GM12878 (cell line): ENCODE measurements around the gene LINGO1. TPM values are rescaled to one million over a fixed set of nuclear protein-coding genes. Genes with fewer than 3 reads are reported as not detected.

Experiments used
- ATAC-seq: fragments of 200-7000 bp; cut with Tn5 transposase; 3 replicates; pipeline ENCODE4 v1.9.1; 2020; ENCODE audit warnings: mild to moderate bottlenecking, moderate library complexity
- BruUV-seq: library from RNA; stranded (reverse); fragments of 400-500 nt; replicated peaks from 2 replicates; lab custom pipeline; 2021; lab: Mats Ljungman, UMichigan
- CTCF ChIA-PET: fragments of 300-600 bp; sonication (Branson Sonifier 250); formaldehyde crosslinking; extraction: SDS; loops from one replicate; lab custom pipeline; 2021; ENCODE audit warnings: inconsistent platforms; lab: Yijun Ruan, JAX
- POLR2A ChIA-PET: fragments of 350-600 bp; formaldehyde crosslinking; extraction: SDS; loops from one replicate; lab custom pipeline; 2021; ENCODE audit warnings: inconsistent platforms; lab: Charles Lee
- RAD21 ChIA-PET: fragments of 300-600 bp; sonication (Branson Sonifier 250); formaldehyde crosslinking; loops from one replicate; lab custom pipeline; 2023; ENCODE audit warnings: antibody characterized with exemption; ENCODE audit not compliant: unreplicated experiment; lab: Charles Lee
- SMC1A ChIA-PET: fragments of 300-600 bp; sonication (Branson Sonifier 250); formaldehyde crosslinking; loops from one replicate; lab custom pipeline; 2023; ENCODE audit not compliant: unreplicated experiment, uncharacterized antibody; lab: Charles Lee
- DNase-seq: peaks from one replicate; pipeline ENCODE4 v3.0.0-alpha.2; 2011; ENCODE audit warnings: low read depth, low spot score
- FAIRE-seq: peaks from 3 replicates; lab custom pipeline; 2011; peaks lifted over from hg19 to GRCh38; lab: Jason Lieb, UNC
- H2AFZ ChIP-seq: 2 replicates; pipeline ENCODE4 v1.6.0; 2011; ENCODE audit warnings: low read depth, low read length, control low read depth; ENCODE audit not compliant: control insufficient read depth
- H3K27ac ChIP-seq: 2 replicates; pipeline ENCODE4 v1.5.1; 2011; ENCODE audit warnings: control low read depth; ENCODE audit not compliant: control insufficient read depth, insufficient read depth
- H3K27me3 ChIP-seq, 2 experiments: replicated peaks in 1 of 2; 2 replicates each; pipeline versions ENCODE4 v1.6.0 to v1.6.1; 2011; ENCODE audit warnings: low read length in 1 of 2; ENCODE audit not compliant: control insufficient read depth in 2 of 2, insufficient read depth in 2 of 2
- H3K36me3 ChIP-seq, 2 experiments: 2 replicates each; pipeline ENCODE4 v1.5.1; 2011; ENCODE audit warnings: low read length in 1 of 2; ENCODE audit not compliant: control insufficient read depth in 2 of 2, insufficient read depth in 2 of 2
- H3K4me1 ChIP-seq: 2 replicates; pipeline ENCODE4 v1.6.1; 2011; ENCODE audit warnings: mild to moderate bottlenecking, low read length, moderate library complexity, mixed read lengths; ENCODE audit not compliant: control insufficient read depth, insufficient read depth
- H3K4me2 ChIP-seq: 2 replicates; pipeline ENCODE4 v1.6.0; 2011; ENCODE audit warnings: control low read depth; ENCODE audit not compliant: control insufficient read depth, insufficient read depth
- H3K4me3 ChIP-seq: fragments of 200-600 bp; sonication (generic); 2 replicates; pipeline ENCODE4 v1.5.1; 2016
- H3K79me2 ChIP-seq: 2 replicates; pipeline ENCODE4 v1.6.0; 2011; ENCODE audit warnings: low read length; ENCODE audit not compliant: control insufficient read depth, insufficient read depth
- H3K9ac ChIP-seq: 2 replicates; pipeline ENCODE4 v1.8.0; 2011; ENCODE audit warnings: low read length, control low read depth, mixed read lengths; ENCODE audit not compliant: control insufficient read depth, insufficient read depth
- H3K9me3 ChIP-seq: replicated peaks from 3 replicates; pipeline ENCODE4 v1.5.1; 2011; ENCODE audit warnings: mild to moderate bottlenecking, low read length; ENCODE audit not compliant: control insufficient read depth, insufficient read depth
- H4K20me1 ChIP-seq: 2 replicates; pipeline ENCODE4 v1.6.0; 2011; ENCODE audit not compliant: control insufficient read depth, insufficient read depth
- ASH2L ChIP-seq: fragments of 300-600, 200-600 bp; sonication (generic); IDR thresholded peaks from 2 replicates; pipeline ENCODE4 v1.6.1; 2017; ENCODE audit warnings: low read depth, mild to moderate bottlenecking, borderline replicate concordance
- BRCA1 ChIP-seq: IDR thresholded peaks from 2 replicates; pipeline ENCODE4 v1.6.1; 2011; ENCODE audit warnings: low read depth, low read length, improper control_type of control experiment
- NR2C1 ChIP-seq: fragments of 450-650 bp; IDR thresholded peaks from 2 replicates; pipeline ENCODE4 v1.6.1; 2017; ENCODE audit warnings: antibody characterized with exemption, mild to moderate bottlenecking, moderate library complexity
- PBX3 ChIP-seq: IDR thresholded peaks from 2 replicates; pipeline ENCODE4 v1.6.1; 2011; ENCODE audit warnings: mild to moderate bottlenecking, low read depth, low read length, moderate library complexity; ENCODE audit not compliant: insufficient replicate concordance
- USF1 ChIP-seq: IDR thresholded peaks from 2 replicates; pipeline ENCODE4 v1.6.1; 2011; ENCODE audit warnings: borderline replicate concordance, low read depth, mild to moderate bottlenecking, moderate library complexity, mixed read lengths, low read length; ENCODE audit not compliant: insufficient read depth; ENCODE audit errors: extremely low read length
- USF2 ChIP-seq: IDR thresholded peaks from 2 replicates; pipeline ENCODE4 v1.6.1; 2011; ENCODE audit warnings: low read depth, low read length, improper control_type of control experiment, borderline replicate concordance
- ZBTB4 ChIP-seq: fragments of 450-650 bp; formaldehyde crosslinking; IDR thresholded peaks from 2 replicates; pipeline ENCODE4 v1.4.0; 2022; ENCODE audit warnings: mild to moderate bottlenecking, moderate library complexity
- ZNF384 ChIP-seq: IDR thresholded peaks from 2 replicates; pipeline ENCODE4 v1.6.1; 2012; ENCODE audit warnings: low read depth, mild to moderate bottlenecking, low read length, improper control_type of control experiment, borderline replicate concordance
- WGBS: methylation state at CpG from one replicate; pipeline ENCODE4 v1.1.6; 2016; ENCODE audit warnings: low lambda C conversion rate; ENCODE audit not compliant: insufficient replicate concordance, insufficient coverage; ENCODE audit errors: missing lambda C conversion rate; 5-methylcytosine and 5-hydroxymethylcytosine counted together
- in situ Hi-C: fragments of 300-500 bp; cut with MboI; formaldehyde crosslinking; loops from 9 replicates; pipeline ENCODE4 v1.14.3; 2018; ENCODE audit warnings: mixed read lengths
- intact Hi-C: fragments of 100-400 bp; cut with micrococcal nuclease; formaldehyde crosslinking; loops from one replicate; pipeline ENCODE4 v1.14.2; 2022; ENCODE audit not compliant: unreplicated experiment
- polyA plus RNA-seq, 11 experiments: library from polyadenylated mRNA; depleted of rRNA in 4 of 11; unstranded in 6 of 11; stranded (reverse) in 5 of 11; fragments of >200 nt; fragmentation: Nextera tagmentation in 4 of 11; fragmentation: Illumina TruSeq in 1 of 11; extraction: Ambion mirVana in 4 of 11; extraction: Trizol in 1 of 11; gene quantifications; 1 replicate in 1 of 11; 2 replicates in 10 of 11; pipeline versions ENCODE4 v1.2.1 to v1.2.3, GENCODE V29; 2011 to 2016; ENCODE audit warnings: inconsistent platforms in 2 of 11, missing spikeins in 2 of 11, low read depth in 1 of 11
- total RNA-seq, 4 experiments: library from RNA; depleted of rRNA in 3 of 4; stranded (reverse); fragments of >200 nt in 3 of 4; fragmentation: Illumina TruSeq in 1 of 4; extraction: Trizol in 1 of 4; gene quantifications; 2 replicates each; pipeline versions ENCODE4 v1.2.1 to v1.2.3, GENCODE V29; 2013 to 2021
- TF ChIP-seq, protein P1 (sequence below): fragments of 450-650 bp; conservative IDR thresholded peaks from 2 replicates; pipeline ENCODE4 v1.6.1; 2017; ENCODE audit warnings: mild to moderate bottlenecking, moderate library complexity

LINGO1 gene
- total and polyA plus RNA-seq, 10 of the 15 experiments (the other 5 are each of a cell fraction or from before 2014, with no cell fraction given): 0.04 to 3.9 (median 0.17) TPM; not detected in 6

DNA sequence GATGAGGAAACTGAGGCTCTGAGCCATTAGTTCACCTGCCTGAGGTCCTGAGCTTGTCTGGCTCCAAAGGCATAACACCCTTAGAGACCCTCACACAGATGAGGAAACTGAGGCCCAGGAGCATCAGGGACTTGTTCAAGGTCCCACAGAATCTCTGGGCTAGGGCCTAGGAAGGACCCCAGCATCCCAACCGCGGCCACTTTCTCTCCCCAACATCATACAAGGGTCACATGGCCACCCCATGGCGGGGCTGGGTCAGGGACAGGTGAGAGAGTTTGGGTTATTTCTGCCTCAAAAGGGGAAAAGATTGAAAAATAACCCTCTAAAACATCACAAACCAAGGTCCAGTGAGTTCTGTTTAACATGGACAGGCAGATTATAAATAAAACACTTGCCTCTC is 6.7 kb downstream of the LINGO1 start:
- CTCF ChIA-PET: no interaction called here
- SMC1A ChIA-PET: no interaction called here
- POLR2A ChIA-PET: no interaction called here
- WGBS: 33% methylated on average over 3 of the region's 3 CpGs
- no peak for ATAC-seq
- Histone ChIP-seq H3K4me1 (no peaks in the 10 kb centered on the region), H3K27ac (no peak overlapping the region), H3K27me3 (peaks cover 4 to 6% of the 10 kb centered on the region in 2 experiments), H3K4me3 (no peak overlapping the region), H3K36me3 (no peaks in the 10 kb centered on the region), H3K79me2 (no peaks in the 10 kb centered on the region), H3K4me2 (no peak overlapping the region), H4K20me1 (no peaks in the 10 kb centered on the region), H2AFZ (no peak overlapping the region), H3K9ac (no peak overlapping the region), H3K9me3 (no peaks in the 10 kb centered on the region)
- no peak for TF ChIP-seq ZBTB4 (CRISPR knock-in tag)
- no peak for TF ChIP-seq ASH2L
- no peak for TF ChIP-seq PBX3
- TF ChIP-seq USF2: no peak
- no peak for TF ChIP-seq NR2C1
- TF ChIP-seq USF1: no peak
- TF ChIP-seq BRCA1: no peak
- TF ChIP-seq ZNF384: no peak
- TF ChIP-seq, protein P1, sequence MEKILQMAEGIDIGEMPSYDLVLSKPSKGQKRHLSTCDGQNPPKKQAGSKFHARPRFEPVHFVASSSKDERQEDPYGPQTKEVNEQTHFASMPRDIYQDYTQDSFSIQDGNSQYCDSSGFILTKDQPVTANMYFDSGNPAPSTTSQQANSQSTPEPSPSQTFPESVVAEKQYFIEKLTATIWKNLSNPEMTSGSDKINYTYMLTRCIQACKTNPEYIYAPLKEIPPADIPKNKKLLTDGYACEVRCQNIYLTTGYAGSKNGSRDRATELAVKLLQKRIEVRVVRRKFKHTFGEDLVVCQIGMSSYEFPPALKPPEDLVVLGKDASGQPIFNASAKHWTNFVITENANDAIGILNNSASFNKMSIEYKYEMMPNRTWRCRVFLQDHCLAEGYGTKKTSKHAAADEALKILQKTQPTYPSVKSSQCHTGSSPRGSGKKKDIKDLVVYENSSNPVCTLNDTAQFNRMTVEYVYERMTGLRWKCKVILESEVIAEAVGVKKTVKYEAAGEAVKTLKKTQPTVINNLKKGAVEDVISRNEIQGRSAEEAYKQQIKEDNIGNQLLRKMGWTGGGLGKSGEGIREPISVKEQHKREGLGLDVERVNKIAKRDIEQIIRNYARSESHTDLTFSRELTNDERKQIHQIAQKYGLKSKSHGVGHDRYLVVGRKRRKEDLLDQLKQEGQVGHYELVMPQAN: no peak
- RAD21 ChIA-PET: no interaction called here
- in situ Hi-C loops: loop anchor here (25.0 kb wide), 1 partner anchor 186 kb away; no protein-coding TSS in a partner anchor
- DNase-seq: no peak
- intact Hi-C loops: no loop called here
- no TSS peak for BruUV-seq
- no peak for FAIRE-seq
